GM21447 (cell line): ENCODE results near the gene RMI2.

Experiments
- ATAC-seq: cut with Tn5 transposase; IDR thresholded peaks from one replicate; pipeline ENCODE4 v1.9.1; 2021; ENCODE audit not compliant: unreplicated experiment

Gene RMI2

GRCh38 chr16:11345040-11345862 lies at the start of gene RMI2:
TSS of gene RMI2 (plus strand) at chr16:11345459. CDS start at chr16:11345472, 13 bp downstream.
- peak; percentile 93 for ATAC-seq

GRCh38 chr16:11295672-11296071 lies 49.6 kb upstream of the RMI2 start:
- ATAC-seq: no peak

GRCh38 chr16:11296351-11296705 lies 48.9 kb upstream of the RMI2 start:
- no peak for ATAC-seq

GRCh38 chr16:11296706-11297491 lies 48.4 kb upstream of the RMI2 start:
- peak; percentile 23 for ATAC-seq

GRCh38 chr16:11297492-11298142 lies 47.6 kb upstream of the RMI2 start:
- peak; percentile 72 for ATAC-seq

GRCh38 chr16:11298143-11298900 lies 46.9 kb upstream of the RMI2 start:
- no peak for ATAC-seq

GRCh38 chr16:11298950-11299547 lies 46.2 kb upstream of the RMI2 start:
- ATAC-seq: peak; percentile 41

GRCh38 chr16:11299865-11300559 lies 45.2 kb upstream of the RMI2 start:
- ATAC-seq: no peak

- ATAC-seq: no peak
Observed at GRCh38 chr16:11300560-11300892, 44.7 kb upstream of the RMI2 start.

GRCh38 chr16:11301645-11302501 lies 43.4 kb upstream of the RMI2 start:
- ATAC-seq: no peak

- no peak for ATAC-seq
Observed at GRCh38 chr16:11302977-11303376, 42.3 kb upstream of the RMI2 start.

GRCh38 chr16:11303405-11304138 lies 41.7 kb upstream of the RMI2 start:
- no peak for ATAC-seq

- no peak for ATAC-seq
Observed at GRCh38 chr16:11306381-11306780, 38.9 kb upstream of the RMI2 start.

GRCh38 chr16:11306997-11307638 lies 38.1 kb upstream of the RMI2 start:
- ATAC-seq: no peak

GRCh38 chr16:11307639-11308492 lies 37.4 kb upstream of the RMI2 start:
- ATAC-seq: no peak

GRCh38 chr16:11308493-11309283 lies 36.6 kb upstream of the RMI2 start:
- peak; percentile 35 for ATAC-seq
